Adipocyte (in vitro differentiated cells): ENCODE results near the gene RAMP1.
A peak's percentile ranks its signal among the peaks of the same experiment; 100 is the strongest.

Experiments
- DNase-seq: peaks from one replicate; pipeline ENCODE4 v3.0.0-alpha.2; 2015; ENCODE audit warnings: low read depth
- H3K27me3 ChIP-seq: replicated peaks from 2 replicates; pipeline ENCODE4 v1.7.0; 2013; ENCODE audit warnings: mild to moderate bottlenecking, low read length, moderate library complexity; ENCODE audit not compliant: control insufficient read depth, insufficient read depth
- H3K36me3 ChIP-seq: 2 replicates; pipeline ENCODE4 v1.7.0; 2013; ENCODE audit warnings: low read length, mild to moderate bottlenecking, moderate library complexity; ENCODE audit not compliant: control insufficient read depth, insufficient read depth, severe bottlenecking
- H3K4me1 ChIP-seq: 2 replicates; pipeline ENCODE4 v1.7.0; 2013; ENCODE audit warnings: mild to moderate bottlenecking, low read length, moderate library complexity; ENCODE audit not compliant: control insufficient read depth, insufficient read depth
- H3K4me3 ChIP-seq: 2 replicates; pipeline ENCODE4 v1.7.0; 2013; ENCODE audit warnings: mild to moderate bottlenecking, low read length, moderate library complexity
- H3K9ac ChIP-seq: 2 replicates; pipeline ENCODE4 v1.7.0; 2013; ENCODE audit warnings: mild to moderate bottlenecking, low read length, moderate library complexity
- H3K9me3 ChIP-seq: 2 replicates; pipeline ENCODE4 v1.7.0; 2013; ENCODE audit warnings: mild to moderate bottlenecking, low read length, moderate library complexity; ENCODE audit not compliant: control insufficient read depth

RAMP1 gene

DNA sequence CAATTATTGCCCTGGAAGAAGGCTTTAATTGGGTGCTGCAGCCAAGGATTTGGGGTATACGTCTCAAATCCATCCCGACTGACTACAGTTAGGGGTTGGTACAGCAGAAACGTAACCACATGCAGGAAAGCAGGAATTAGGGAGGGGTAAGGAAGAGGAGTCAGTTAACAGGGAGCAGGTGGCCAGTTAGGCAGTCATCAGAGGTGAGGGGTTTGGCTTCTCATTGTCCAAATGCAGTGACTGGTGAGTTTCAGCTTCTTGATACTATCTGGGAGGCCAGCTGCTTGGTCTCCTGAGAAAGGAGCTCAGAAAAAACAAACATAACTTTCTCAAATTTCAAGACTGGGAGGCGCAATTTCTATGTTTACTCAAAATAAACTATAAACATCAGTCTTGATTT lies 68.6 kb downstream of the RAMP1 start:
- Histone ChIP-seq H3K4me1 (peaks cover 14% of the 10 kb centered on the region), H3K36me3 (no peaks in the 10 kb centered on the region), H3K4me3 (no peak overlapping the region), H3K27me3 (peaks cover 6% of the 10 kb centered on the region), H3K9me3 (no peaks in the 10 kb centered on the region), H3K9ac (no peak overlapping the region)
- peak; percentile 35 for DNase-seq

DNA sequence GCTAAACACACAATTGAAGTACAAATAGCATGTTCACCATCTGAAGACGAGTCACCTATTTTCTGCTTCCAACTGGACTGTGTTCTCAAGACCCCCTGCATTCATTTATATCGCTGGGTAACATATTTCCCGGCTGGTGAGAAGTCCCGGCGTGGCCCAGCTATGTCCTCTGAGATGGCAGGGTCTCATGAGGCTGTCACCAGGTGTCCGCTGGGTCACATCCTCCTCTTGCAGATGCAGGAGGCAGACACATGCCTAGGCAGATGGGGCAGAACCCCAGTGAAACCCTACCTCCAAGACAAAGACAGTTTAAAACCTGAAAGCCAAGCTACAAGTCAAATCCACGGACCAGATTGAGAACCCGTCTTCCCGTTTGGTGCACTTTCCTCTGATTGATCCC lies 70.6 kb downstream of the RAMP1 start:
- DNase-seq = no peak
- Histone ChIP-seq H3K36me3 (no peaks in the 10 kb centered on the region), H3K27me3 (peaks cover 6% of the 10 kb centered on the region), H3K4me1 (peaks cover 14% of the 10 kb centered on the region), H3K9me3 (no peaks in the 10 kb centered on the region), H3K9ac (no peak overlapping the region), H3K4me3 (no peak overlapping the region)

DNA sequence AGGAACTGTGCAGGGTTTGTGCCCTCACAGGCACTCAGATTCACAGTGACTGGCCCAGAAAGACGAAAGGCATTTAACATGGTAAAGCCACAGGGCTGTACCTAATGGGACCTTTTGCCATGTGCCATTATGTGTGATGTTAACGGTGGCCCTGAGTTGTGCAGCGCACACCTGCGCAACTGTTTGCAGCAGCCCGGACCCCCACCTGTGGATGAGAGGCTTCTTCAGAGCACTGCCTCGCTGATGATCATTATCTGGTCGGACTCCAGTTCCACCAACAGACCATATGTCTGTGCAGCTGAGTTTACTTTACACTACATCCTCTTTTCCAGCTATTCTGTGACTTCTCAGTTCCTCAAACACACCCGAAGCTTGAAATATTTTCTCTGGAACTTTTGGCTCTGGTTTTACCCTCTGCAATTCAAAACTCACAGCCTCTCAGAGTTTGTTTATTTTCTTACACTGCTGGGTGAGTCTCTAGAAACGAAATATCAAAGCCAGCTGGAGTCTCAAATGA lies 71.8 kb downstream of the RAMP1 start:
- no peaks in the 10 kb centered on the region for H3K36me3 ChIP-seq
- peaks cover 14% of the 10 kb centered on the region for H3K4me1 ChIP-seq
- peaks cover 6% of the 10 kb centered on the region for H3K27me3 ChIP-seq
- peak overlapping the region; percentile 9 for H3K9ac ChIP-seq
- peak; percentile 86 for DNase-seq
- H3K4me3 ChIP-seq = no peak overlapping the region
- H3K9me3 ChIP-seq = no peaks in the 10 kb centered on the region

DNA sequence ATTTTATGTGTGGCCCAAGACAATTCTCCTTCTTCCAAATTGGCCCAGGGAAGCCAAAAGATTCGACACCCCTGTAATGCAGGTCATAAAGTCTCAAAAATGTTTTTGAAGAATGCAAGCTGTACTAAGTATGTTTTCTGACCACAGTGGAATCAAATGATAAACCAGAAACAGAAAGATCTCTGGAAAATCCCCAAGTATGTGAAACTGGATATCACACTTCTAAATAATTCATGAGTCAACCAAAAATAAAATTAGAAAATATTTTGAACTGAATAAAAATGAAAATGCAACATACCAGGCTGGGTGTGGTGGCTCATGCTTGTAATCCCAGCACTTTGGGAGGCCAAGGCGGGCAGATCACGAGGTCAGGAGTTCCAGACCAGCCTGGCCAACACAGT lies 73.3 kb downstream of the RAMP1 start:
- Histone ChIP-seq H3K4me3 (no peak overlapping the region), H3K36me3 (no peaks in the 10 kb centered on the region), H3K4me1 (peaks cover 14% of the 10 kb centered on the region), H3K9ac (no peak overlapping the region), H3K9me3 (no peaks in the 10 kb centered on the region), H3K27me3 (peaks cover 6% of the 10 kb centered on the region)
- DNase-seq = peak; percentile 96

DNA sequence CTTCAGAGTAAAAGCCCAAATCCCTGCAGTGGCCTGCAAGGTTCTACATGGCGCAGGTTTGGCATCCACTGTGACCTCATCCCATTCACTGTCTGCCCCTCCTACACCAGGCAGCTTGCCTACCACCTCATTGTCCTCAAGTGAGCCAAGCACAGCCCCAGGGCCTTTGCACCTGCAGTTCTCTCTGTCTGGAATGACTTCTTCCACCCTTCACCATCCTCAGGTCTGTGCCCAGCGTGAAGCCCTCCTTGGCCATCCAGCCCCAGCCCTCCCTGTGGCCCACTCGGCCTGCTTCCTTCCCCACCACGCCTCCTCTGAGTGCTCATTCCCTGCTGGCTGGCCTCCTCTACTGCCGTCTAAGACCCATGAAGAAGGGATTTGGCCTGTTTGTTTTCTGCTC lies 74.8 kb downstream of the RAMP1 start:
- H3K9me3 ChIP-seq = no peaks in the 10 kb centered on the region
- H3K4me3 ChIP-seq = no peak overlapping the region
- no peak for DNase-seq
- no peak overlapping the region for H3K9ac ChIP-seq
- H3K27me3 ChIP-seq = no peaks in the 10 kb centered on the region
- H3K4me1 ChIP-seq = peaks cover 14% of the 10 kb centered on the region
- no peaks in the 10 kb centered on the region for H3K36me3 ChIP-seq

DNA sequence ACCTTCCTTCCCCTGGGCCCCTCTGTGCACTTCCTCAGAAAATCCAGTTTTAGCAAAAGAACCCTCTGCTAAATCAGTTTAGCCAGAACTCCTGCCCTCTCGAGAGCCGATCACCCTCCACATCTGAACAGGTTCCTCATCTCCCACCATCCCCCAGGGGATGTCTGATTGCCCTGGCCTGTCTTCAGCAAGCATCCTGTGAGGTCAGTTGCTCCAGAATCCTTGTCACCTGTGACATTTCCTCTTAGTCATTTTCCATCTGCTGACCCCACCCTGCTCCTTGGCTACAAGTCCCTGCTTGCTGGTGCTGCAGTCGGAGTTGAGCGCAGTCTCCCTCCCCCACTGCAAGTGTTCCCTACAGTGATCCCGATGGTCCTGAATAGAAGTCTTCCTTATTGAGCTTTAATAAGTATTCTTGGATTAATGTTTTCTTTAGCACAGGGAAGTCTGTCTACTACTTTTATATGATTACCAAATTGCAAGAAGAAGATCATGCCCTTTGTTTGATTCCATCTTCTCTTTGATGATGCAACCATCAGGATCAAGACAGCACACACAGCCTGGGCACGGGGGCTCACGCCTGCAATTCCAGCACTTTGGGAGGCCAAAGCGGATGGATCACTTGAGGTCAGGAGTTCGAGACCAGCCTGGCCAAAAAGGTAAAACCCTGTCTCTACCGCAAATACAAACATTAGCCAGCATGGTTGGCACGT lies 76.5 kb downstream of the RAMP1 start:
- no peak for DNase-seq
- Histone ChIP-seq H3K36me3 (no peaks in the 10 kb centered on the region), H3K9me3 (no peaks in the 10 kb centered on the region), H3K4me1 (peaks cover 13% of the 10 kb centered on the region), H3K9ac (no peak overlapping the region), H3K27me3 (no peaks in the 10 kb centered on the region), H3K4me3 (no peak overlapping the region)

DNA sequence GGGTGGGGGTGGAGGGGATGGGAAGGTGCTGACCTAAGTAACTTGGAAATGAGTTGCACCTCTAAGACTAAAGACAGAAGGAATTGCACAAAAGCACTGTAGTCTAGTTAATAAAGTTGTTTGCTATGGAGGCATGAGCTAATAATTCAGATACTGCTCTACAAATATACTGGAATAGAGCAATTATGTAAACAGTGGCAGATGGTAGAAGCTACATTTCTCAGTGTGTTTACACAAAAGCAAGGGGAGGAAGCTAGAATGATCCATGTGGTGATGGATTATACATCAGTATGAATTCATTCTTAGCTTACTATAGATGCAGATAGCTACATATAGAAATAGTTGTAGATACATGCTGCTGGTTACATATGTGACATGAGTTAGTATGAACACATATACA lies 79.8 kb downstream of the RAMP1 start:
- Histone ChIP-seq H3K36me3 (no peaks in the 10 kb centered on the region), H3K9me3 (peaks cover 4% of the 10 kb centered on the region), H3K9ac (no peak overlapping the region), H3K4me1 (no peaks in the 10 kb centered on the region), H3K4me3 (no peak overlapping the region), H3K27me3 (no peaks in the 10 kb centered on the region)
- DNase-seq = no peak

DNA sequence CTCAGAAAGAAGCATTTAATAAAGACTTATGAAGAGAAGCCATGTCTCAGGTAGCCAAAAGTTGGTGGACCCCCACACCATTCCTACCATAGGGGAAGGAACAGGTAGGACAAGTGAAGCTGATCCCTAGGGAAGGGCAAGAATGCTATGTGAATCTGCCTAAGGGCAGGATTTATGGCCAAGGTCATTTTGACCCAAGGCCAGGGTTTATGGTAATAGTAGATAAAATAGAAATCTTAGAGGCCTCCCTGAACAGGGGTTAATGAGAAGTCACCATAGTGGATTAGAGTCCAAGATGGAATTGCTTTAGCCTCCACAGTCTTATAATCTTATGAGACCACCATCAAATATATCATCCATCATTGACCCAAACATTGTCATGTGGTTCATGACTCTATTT lies 81.4 kb downstream of the RAMP1 start:
- Histone ChIP-seq H3K36me3 (no peaks in the 10 kb centered on the region), H3K4me1 (no peaks in the 10 kb centered on the region), H3K27me3 (peaks cover 3% of the 10 kb centered on the region), H3K9ac (no peak overlapping the region), H3K9me3 (peaks cover 10% of the 10 kb centered on the region), H3K4me3 (no peak overlapping the region)
- no peak for DNase-seq

DNA sequence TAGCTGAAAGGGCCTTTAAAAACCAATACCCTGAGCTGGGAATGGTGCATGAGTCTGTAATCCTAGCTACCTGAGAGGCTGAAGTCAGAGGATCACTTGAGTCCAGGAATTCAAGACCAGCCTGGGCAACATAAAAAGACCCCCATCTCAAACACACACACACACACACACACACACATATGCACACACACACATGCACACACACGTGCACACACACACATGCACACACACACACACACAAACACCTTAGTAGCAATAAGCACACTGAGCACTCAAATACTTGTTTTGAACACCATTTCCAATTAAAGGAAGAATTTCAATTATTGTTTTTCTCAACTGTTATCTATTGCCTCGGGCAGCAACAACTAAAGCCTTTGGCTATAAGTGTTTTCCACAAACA lies 81.8 kb downstream of the RAMP1 start:
- no peak overlapping the region for H3K9ac ChIP-seq
- H3K9me3 ChIP-seq = peaks cover 10% of the 10 kb centered on the region
- peaks cover 3% of the 10 kb centered on the region for H3K27me3 ChIP-seq
- DNase-seq = no peak
- no peaks in the 10 kb centered on the region for H3K36me3 ChIP-seq
- H3K4me1 ChIP-seq = no peaks in the 10 kb centered on the region
- H3K4me3 ChIP-seq = no peak overlapping the region

DNA sequence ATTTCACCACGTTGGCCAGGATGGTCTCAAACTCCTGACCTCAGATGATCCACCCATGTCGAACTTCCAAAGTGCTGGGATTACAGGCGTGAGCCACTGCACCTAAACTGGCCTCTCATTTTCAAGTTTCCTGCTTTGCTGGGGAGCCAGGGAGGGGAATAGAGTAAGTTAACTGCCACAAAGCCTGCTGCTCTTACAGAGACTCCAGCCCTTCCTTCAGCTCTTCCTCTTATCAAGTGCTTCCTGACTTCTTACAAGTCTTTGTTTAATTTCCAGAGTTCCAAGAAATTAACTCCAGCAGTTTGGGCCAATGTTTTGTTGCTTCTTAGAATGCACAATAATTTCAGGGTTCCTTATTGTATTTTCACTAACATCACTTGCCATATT lies 83.1 kb downstream of the RAMP1 start:
- Histone ChIP-seq H3K4me3 (no peak overlapping the region), H3K27me3 (peaks cover 3% of the 10 kb centered on the region), H3K4me1 (no peaks in the 10 kb centered on the region), H3K9ac (no peak overlapping the region), H3K9me3 (peaks cover 10% of the 10 kb centered on the region), H3K36me3 (no peaks in the 10 kb centered on the region)
- DNase-seq = no peak

DNA sequence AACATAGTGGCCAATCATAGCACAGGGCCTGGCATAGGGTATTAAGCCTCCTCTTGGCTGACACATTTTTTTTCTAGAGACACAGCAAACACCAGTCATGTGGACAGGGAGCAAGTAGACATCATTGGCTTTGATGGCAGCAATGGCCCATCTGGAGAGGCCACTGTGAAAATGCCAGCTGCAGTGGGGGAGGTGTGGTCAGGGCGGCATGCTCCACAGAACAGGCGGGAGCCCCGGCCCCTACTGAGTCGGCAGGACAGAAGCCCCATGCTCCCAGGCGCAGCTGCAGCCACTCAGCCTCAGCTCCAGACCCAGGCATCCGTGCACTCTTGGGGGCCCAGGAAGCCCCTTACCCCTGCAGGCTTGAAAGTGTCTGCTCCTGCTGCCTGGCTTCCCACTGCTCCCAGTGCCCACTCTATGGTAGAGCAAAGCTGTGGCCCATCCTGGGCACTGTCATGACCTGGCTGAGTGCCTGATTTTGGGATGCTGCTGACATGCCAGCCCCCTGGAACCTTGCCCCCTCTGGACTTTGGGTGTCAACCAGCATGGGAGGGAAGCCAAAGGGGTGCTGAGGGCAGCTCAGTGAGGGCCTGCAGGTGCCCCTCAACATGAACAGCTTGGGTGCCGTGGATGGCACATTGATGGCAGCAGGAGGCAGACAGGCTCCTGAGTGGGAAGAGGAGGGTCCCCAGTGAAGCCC lies 84.1 kb downstream of the RAMP1 start:
- Histone ChIP-seq H3K36me3 (no peaks in the 10 kb centered on the region), H3K9ac (no peak overlapping the region), H3K4me3 (no peak overlapping the region), H3K4me1 (no peaks in the 10 kb centered on the region), H3K9me3 (peaks cover 10% of the 10 kb centered on the region), H3K27me3 (peaks cover 3% of the 10 kb centered on the region)
- no peak for DNase-seq
